GM21390 (cell line): Measurements from ENCODE around the gene ZC3H12D.
"Not testable (repeated sequence)": the region's sequence is repeated elsewhere in the genome, so short reads cannot be mapped to it uniquely, and the experiment has no call there.

Source experiments
- ATAC-seq: cut with Tn5 transposase; IDR thresholded peaks from one replicate; pipeline ENCODE4 v1.9.1; 2021; ENCODE audit not compliant: unreplicated experiment

The ZC3H12D gene

DNA sequence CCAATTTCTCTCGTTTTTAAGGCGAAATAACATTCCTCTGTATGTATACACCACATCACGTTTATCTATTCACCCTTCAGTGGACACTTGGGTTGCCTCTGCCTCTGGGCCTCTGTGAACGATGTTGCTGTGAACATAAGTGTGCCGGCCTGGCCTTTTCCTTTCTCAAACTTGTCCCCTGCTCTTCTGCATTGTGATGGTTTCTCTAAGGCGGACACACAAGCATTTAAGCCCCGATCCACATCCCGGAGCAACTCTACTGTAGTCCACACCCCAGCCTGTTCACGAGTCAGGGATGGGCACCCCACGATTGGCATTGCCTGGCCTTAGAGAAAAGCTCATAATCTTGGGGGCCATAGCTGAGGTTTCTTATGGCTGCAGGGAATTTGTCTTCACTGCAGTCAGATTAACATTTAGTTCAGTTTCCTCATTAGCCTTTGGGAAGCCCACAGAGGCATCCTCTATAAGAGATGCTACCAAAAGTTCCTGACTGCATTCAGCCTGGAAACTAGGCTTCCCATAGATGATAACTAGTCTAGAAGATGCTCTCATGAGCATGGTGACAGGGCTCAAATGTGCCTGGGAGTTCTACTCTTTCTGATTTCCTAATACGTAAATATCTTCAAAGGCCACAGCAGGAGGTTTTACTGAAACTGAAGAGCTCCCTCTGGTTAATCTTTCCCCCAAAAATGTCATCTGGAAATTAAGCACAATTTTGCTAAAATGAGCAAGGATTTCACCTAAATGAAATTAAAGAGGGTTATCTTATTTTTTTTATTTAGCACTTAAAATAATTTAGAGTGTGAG is 762 bp downstream of the ZC3H12D start:
- no peak for ATAC-seq

DNA sequence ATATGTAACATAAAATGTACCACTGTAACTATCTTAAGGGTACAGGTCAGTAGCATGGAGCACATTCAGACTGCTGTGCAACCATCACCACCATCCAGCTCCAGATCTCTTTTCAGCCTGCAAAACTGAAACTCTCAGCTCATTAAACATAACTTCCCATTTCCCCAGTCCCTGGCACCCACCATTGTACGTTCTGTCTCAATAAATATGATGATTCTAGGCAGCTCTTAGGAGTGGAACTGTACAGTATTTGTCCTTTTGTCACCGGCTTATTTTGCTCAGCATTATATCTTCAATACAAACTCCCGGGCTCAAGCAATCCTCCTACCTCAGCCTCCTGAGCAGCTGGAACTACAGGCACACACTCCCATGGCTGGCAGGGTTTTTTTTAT is 1.5 kb downstream of the ZC3H12D start:
- no peak for ATAC-seq

DNA sequence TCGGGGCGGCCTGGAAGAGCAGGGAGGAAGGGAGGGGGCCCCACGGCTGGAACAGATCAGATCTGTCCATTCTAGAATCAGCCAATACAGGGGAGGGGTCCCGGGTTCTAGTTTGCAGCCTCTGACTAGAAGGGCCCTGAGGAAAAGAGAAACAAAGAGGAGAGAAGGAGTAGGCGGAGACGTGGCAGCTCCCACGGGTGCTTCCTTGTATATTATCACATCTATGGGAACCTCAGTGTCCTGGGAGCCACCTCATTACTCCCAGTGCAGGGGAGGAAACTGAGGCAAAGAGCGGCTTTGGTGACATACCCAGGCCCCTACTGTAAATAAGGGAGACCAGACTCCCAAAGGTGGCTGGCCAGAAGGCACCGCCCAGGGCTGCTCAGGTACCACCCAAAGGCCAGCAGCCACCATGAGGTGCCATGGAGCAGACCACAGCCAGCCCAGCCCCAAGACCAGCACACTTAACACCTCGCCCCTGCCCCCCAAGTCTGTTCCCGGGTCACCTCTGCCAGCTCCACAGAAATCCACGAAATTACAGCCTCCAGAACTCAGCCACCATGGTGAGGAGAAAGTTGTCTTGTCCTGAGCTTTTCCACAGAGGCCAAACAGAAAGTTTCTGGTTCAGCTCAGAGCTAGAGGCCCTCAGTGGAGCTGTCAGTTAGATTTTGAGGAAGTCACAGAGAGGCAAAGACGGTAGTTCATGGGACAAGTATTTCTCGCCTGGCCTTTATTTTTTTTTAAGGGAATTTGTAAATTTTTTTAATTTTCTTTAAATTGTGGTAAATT is 2.1 kb downstream of the ZC3H12D start:
- no peak for ATAC-seq

DNA sequence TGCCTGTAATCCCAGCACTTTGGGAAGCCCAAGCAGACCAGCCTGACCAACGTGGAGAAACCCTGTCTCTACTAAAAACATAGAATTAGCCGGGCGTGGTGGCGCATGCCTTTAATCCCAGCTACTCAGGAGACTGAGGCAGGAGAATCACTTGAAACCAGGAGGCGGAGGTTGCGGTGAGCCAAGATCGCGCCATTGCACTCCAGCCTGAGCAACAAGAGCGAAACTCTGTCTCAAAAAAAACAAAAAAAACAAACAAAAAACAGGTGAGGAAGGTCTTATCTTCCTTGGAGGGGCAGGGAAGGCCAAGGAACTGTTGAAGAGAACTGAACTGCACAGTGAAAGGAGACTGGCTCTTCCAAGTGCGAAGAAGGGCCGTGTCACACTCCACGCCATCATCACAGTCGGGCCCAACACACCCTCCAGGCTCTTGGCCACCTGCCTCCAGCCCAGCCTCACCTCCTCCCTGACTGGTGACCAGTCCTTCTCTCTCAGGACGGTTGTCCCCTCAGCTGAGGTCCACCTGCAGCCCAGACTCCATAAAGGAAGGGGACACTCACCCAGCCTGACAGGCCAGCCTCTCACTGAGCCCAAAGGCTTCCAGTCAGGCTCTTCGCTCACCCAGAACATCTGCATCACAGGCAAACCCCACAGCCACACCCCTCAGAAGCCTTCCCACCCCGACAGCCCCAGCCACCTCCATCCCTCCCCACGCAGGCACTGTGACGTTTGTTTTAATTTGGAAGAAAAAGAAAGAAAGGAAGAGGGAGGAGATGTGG is 4.1 kb downstream of the ZC3H12D start:
- ATAC-seq, result peak; percentile 21

DNA sequence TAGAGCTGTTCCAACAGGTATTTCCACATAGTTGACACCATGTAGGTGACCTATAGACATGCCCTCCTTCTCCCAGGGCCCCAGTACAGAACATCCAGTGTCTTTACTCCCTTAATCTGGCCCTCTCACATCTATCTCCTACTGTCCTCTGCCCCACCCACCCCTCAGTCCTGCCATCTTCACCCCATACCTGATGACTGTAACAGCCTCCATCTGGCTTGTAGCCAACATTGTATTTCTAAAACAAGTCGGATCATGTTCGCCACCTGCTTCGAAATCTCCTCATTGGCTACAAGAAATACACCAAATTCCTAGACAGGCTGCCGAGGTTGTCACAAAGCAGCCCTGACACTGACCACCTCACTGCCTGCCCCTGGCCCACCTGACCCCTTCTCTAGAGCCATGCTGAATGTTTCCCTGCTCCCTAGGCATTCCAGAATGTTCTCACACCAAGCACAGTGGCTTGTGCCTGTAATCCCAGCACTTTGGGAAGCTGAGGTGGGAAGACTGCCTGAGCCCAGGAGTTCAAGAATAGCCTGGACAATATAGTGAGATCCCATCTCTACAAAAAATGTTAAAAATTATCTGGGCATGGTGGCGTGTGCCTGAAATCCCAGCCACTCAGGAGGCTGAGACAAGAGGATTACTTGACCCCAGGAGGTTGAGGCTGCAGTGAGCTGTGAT is 6.0 kb downstream of the ZC3H12D start:
- ATAC-seq, result no peak

DNA sequence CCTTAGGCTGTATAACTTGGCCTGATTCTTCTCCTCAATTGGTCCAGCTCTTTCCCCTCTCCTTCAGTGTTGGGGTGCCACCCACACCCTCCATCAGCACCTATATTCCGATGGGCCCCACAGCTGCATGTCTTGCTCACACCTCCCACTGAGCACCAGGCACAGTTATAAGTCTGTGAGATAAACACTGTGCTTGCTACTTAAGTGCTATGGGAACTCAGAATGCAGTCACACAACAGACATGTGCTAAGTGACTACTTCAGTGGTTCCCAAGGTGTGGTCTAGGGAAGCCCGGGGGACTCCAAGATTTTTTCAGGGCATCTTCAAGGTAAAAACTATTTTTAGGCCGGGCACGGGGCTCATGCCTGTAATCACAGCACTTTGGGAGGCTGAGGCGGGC is 7.3 kb downstream of the ZC3H12D start:
- ATAC-seq, result no peak

DNA sequence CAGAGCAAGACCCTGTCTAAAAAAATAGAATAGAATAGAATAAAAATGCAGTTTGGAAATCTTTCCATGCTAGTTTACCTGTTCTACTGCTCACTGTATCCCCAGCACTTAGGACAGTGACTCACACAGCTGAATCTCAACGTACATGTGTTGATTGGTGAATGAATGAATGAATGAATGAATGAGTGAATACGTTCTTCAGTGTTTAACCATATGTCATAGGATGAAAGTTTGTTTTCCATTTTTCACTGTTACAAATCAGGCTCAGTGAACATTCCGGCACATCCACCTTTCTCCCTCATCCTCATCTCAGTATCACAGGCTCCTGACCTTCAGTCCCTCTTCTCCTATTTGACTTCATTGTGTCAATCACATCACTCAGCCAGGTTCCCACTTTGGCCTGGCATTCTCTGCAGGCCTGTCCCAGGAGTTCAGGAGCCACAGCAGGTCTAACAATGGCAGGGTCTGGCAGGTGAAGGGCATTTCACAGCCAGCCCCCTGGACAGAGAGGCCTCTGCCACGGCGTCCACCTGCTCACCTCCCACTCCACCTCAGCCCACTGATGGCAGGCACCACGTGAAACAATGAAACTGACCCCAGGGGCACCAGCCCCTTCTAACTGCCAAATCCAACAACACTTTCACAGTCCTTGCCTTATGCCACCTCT is 7.9 kb downstream of the ZC3H12D start:
- ATAC-seq, result no peak

DNA sequence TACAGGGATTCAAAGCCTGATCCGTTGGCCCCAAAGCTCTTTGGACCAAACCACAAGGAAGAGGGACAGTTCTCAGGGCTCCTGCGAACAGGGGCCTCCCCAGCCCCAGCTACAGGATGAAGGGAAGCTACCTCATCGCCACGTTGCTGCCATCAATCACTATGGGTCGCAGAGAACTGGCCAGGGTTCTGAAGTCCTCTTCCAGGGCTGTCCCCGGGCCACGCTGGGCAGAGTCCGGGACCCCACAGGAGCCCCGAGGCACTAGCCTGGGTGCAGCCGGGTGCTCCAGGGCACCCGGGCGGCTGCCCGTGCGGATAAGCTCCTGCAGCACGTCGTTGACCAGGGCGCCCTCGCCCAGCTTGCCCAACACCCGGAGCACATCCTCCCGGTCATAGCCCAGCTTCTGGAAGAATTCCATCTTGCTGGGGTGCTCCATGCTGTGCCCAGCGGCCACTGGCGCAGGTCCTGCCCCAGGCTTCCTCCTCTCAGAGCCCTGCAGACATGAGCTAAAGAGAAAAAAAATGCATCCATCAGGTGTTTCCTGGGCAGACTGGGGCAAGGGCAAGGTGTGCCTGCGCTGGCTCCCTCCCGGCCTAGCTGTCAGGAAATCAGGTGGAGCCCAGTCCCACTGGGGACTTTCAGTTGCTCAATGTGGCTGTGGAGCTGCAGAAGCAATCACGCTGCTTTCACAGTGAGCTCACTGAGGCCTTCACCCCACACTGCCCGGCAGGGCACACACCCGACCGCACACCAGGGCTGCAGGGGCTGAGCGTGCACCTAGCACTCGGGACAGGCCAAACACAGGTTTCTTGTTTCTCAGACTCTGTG is 10.5 kb downstream of the ZC3H12D start:
- peak; percentile 33 for ATAC-seq

DNA sequence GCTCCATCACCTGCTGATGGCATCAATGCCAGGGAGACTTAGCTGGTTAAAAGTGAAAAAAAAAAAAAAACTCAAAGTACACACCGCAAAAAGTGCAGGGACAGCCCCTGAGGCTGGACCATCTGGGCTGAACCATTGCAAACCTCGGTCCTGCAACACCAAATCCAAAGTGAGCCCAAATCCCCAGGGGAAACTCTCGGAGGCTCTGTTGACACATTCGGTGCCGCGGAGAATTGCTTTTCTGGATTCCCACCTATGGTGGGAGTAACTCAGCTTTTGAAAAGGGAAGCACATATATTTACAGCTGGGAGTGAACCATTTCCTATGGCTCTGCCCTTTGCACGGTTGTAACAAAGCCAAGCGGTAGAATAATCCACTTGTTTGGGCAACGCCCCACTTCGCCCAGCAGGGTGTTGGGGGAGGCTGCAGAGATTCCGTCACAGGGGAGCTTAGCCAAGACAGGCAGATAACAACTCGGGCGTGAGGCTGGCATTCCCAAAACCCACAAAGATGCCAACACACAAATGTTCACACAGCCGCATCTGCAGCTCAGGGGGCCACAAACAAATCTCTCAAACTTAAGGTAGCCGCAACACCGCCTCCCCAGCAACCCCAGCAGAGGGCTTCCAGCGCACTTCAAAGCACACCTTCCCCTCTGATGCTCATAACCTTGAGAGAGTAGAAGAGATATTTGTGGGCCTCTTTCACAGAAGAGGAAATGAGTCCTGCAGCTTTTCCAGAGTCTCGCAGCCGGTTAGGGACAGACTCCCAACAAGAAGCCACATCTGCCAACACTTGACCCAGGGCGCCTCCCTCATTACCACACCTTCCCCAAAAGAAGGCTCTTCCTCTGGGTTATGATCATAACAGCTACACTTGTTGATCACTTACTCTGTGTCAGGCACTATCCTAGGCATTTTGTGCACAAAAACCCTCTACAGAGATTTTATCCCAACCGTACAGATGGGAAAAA is 11.4 kb downstream of the ZC3H12D start:
- no peak for ATAC-seq

DNA sequence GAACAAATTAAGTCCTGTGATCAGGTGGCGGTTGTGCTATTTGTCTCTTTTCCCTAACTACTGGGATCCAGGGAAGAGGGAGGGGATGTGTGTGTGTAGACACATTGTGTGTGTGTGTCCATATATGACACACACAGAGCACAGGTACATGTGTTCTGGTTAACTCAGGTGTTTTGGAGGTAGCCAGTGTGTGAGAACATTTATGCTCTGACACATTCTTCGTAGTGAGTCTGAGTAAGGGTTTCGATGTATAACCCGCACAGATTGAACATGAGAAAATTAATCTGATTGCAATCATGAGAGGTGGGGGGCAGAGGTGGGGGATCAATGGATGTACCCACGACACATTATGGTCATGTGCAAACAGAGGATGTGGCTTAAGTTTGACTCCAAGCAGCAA is 12.6 kb downstream of the ZC3H12D start:
- no peak for ATAC-seq

DNA sequence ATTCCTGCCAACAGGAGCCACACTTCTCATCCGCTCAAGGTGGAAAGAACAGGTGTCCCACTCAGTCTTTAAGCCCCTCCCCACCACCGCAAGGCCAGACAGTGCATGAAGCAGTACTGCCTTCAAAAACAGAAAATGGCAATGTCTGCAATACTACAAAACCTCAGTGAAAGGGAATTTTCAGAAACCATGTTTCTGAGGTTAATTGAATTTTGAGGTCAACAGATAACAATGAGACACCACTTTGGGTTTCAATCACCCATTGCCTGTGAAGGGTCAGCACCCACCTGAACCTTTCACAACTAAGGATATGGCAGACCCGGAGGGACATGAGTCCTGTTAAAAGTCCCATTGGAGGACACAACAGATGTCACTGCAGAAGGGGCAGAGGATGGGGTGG is 13.0 kb downstream of the ZC3H12D start:
- peak; percentile 39 for ATAC-seq

DNA sequence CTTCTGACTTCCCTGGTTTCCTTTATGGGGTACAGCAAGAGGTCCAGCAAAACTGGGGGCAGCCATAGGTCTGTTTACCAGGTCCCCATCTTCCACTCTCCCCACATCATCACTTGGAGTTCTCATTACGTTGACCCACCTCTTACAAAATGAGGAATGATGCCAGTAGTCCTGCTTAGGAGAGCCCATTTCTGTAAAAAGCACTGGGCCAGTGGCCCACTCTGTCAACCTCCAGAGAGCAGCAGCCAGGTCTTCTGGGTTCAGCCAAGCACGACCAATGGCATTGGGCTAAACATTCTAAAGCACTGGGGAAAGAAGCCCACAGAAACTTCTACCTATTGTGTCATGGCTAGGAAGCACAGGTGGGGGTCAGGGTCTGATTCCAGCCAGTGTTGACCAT is 13.9 kb downstream of the ZC3H12D start:
- no peak for ATAC-seq

DNA sequence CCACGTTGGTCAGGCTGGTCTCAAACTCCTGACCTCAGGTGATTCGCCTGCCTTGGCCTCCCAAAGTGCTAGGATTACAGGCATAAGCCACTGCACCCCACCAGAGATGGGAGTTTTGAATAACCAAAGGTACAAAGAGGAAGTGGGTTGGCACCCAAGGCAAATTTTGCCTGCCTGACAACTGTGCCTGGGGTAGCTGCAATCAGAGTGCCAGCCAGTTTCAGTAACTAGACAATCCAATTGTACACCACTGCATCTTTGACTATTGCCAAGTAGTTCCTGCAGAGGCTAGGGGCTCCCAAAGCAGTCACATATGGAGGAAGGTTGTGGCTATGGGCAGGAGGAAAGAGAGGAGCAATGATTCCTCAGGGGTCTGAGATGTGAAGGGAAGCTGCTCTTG is 16.6 kb downstream of the ZC3H12D start:
- no peak for ATAC-seq

DNA sequence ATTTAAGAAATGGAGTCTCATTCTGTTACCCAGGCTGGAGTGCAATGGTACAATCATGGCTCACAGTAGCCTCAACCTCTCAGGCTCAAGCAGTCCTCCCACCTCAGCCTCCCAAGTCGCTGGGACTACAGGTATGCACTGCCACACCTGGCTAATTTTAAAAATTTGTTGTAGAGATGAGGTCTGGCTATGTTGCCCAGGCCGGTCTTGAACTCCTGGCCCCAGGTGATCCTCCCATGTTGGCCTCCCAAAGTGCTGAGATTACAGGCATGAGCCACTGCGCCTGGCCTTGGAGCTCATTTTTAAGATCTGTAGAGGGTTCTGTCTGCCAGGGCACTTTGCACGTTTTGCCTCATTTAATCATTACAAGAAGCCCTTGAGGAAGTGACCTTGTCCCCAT is 17.5 kb downstream of the ZC3H12D start:
- ATAC-seq, result no peak

DNA sequence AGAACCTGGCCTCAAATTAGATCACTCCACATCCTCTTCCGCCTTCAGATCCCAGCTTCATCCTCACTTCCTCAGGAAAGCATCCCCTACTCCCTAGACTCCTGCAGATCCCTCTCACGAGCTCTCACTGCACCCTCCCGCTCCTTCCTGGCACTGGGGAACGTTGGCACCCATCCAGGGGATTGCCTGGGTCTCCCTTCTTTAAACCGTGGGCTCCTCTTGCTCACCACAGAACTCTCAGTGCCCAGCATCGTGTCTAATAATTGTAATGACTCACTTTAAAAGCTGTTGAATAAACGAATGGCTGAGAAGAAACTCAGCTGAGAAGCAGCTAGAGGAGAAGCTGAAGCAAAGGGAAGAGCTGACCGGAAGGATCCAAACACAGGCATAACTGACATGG is 20.4 kb downstream of the ZC3H12D start:
- ATAC-seq, result no peak

DNA sequence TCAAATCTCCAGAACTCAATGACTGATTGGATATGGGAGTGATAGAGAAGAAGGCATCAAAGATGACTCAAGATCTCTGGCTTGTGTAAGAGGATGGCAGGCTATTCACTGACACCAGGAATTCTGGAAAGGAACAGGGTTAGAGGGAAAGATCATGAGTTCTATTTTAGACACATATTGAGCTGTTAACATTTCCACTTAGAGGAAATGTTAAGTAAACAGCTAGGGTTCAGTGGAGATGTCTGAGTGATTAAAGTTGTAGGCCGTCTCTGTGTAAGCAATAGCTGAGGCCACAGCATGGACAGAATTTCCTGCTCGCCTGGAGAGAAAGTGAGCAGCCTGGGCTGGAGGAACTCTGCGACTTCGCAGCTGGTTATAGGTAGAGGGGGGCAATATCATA is 21.0 kb downstream of the ZC3H12D start:
- no peak for ATAC-seq

DNA sequence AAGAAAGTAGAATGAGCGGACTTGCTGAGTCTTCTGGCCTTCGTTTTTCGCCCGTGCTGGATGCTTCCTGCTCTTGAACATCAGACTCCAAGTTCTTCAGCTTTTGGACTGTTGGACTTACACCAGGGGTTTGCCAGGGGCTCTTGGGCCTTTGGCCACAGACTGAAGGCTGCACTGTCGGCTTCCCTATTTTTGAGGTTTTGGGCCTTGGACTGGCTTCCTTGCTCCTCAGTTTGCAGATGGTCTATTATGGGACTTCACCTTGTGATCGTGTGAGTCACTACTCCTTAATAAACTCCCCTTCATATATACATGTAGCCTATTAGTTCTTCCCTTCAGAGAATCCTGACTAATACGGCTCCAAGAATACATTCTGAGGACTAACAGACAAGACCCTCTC is 22.1 kb downstream of the ZC3H12D start:
- ATAC-seq, result not testable (repeated sequence)

DNA sequence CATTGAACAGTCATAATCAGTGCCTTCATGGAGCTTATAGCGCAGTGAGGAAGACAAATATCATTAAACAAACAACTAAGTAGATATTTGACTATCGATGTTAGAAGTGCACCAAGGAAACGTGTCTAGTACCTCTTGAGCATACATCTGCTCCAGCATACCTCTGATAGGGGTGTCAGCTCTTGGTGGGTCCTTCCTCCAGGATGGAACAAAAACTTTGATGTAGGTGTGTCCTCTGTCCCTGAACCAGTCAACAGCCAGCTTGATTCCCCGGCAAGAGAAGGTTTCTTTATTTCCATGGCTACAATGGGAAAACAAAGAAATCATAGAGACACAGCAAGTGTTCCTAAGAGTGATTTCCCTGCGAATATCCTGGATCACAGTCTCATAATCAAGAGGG is 23.1 kb downstream of the ZC3H12D start:
- no peak for ATAC-seq

DNA sequence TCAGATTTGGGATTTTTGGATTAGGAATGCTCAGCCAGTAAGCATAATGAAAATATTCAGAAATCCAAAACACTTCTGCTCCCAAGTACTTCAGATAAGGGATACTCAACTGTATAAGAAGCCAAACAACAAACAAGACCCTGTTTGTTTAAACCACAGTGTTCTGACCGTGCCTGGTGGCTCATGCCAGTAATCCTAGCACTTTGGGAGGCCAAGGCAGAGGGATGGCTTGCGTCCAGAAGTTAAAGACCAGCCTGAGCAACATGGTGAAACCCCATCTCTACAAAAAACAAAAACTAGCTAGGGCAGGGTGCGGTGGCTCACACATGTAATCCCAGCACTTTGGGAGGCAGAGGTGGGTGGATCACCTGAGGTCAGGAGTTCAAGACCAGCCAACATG is 24.6 kb downstream of the ZC3H12D start:
- not testable (repeated sequence) for ATAC-seq
